HG03103 (cell line): ENCODE measurements around the gene SLCO3A1.

Source experiments
- ATAC-seq: cut with Tn5 transposase; IDR thresholded peaks from one replicate; pipeline ENCODE4 v1.9.1; 2021; ENCODE audit warnings: low read depth; ENCODE audit not compliant: unreplicated experiment

SLCO3A1 gene

DNA sequence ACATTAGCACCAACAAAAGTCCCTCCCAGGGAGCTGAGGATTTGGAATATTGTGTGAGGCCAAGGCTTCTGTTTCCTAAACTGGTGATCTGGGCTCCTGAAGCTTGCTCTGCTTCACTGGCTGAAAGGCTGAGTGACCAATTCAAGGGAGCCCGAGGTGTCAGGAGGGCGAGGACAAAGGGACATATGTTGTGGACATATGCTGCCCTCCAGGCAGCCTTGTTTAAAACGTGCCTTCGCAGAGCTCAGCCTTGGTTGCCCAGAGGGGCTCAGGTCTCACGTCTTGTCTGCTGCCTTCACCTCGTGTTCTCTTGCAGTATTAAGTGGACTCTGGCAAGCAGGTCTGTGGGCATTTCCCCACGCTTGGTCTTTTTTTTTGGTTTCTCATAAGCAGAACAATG, 7.0 kb downstream of the SLCO3A1 start:
- no peak for ATAC-seq

DNA sequence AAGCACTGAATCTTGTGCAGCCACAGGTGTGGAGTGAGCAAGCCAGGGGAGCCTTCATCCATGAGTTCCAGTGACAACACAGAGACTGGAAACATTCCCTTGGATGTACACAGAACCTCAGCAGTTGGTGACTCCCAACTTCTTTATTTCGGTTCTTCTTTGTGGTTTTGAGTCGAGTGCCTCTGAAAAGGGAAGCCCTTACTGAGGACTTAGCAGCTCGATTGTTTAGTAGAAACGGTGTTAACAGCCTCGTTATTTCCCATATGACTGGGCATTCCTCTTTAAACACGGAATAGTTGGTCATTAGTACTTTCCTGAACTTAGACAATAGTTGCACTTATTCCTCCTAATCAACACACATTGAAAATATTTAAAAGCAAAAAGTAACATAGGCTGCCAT, 7.7 kb downstream of the SLCO3A1 start:
- ATAC-seq, result no peak

GRCh38 chr15:91862891-91863504, 9.5 kb downstream of the SLCO3A1 start:
- no peak for ATAC-seq

DNA sequence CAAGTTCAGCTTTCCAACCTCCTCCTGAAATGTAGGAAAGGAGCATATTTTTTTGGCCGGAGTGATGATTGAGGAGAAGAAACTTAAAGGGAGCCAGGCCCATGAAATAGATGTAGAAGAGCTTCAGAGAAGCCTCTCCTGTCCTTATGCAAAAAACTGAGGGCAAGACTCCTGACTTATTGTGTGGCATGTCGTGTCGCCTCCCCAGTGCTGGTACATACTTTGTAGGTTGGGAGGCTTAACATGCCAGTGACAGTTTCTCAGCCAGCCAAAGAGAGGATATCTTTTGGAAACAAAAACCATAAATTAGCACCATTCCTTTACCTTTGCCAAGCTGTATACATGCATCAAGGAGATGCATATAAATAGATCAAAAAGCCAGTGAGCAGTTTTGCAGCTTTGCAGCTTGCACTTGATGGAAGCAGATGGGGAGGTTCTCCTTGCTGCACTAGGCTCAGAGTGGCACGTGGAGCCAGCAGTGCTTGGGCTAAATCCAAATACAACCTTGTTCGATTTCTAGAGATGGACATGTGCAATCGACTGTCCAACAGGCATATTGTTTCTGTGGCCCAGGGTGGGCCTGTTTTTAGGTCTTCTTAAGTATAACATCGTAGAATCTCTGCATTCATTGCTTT, 10.2 kb downstream of the SLCO3A1 start:
- ATAC-seq, result no peak

GRCh38 chr15:91864664-91865063, 11.2 kb downstream of the SLCO3A1 start:
- peak; percentile 51 for ATAC-seq

GRCh38 chr15:91865486-91865885, 12.0 kb downstream of the SLCO3A1 start:
- no peak for ATAC-seq

DNA sequence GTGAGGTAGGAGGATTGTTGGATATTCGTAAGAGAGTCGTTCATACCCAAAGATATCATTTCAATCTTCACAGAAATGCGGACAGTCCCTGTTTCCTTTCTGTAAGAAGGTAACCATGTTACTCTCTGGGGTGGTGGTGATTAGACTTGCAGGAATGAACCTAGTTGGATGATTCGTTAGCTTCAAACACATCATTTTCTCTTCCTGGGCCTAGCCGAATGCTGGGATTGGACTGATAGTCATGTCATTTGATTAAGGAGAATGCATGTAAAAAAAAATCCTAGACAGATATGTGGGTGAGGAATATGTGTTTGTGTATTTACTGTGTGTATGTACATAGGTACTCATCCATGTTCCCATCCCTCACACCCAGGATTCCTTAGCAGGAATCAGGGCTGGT, 12.4 kb downstream of the SLCO3A1 start:
- ATAC-seq, result no peak

DNA sequence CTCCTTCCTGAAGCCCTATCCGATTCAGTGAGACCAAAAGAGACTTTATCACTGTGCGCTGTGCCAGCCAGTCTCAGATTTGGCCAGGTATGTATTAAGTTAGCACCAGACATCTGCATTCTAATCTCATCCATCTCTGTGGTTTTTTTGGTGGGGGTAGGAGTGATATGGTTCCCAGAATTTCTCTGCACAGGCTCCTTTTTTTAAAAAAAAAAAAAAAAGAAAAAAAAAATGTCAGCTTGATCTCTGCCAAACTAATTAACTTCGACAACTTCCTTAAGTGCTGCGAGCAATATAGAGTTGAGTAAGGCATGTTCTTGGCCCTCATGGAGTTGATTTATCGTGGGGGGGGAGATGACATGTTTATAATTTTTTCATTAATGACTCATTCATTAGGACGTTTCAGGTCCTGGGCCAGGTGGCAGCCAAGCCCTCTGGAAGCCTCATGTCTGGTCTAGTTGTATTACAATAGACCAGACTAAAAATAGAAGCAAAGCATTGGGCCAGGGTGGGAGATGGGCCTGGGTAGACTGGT, 12.9 kb downstream of the SLCO3A1 start:
- no peak for ATAC-seq

DNA sequence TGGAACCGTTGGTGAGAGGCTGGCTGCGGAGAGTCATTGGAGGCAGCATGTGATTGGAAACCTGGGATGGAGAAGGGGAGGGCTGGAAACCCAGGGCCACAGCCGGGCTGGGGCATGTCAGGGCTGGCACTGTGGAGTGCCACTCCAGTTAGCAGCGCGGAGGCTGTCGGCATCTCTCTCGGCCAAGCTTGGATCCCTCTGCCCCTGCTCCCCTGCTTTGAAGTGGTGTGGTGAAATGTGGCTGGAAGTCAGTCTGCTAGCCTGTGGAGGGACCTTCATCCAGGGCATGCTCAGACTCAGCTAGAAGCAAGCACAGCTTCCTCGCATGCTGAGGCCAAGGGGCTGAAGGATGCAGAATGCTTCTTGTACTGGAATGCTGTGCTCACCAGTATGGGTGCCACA, 13.5 kb downstream of the SLCO3A1 start:
- ATAC-seq, result no peak

DNA sequence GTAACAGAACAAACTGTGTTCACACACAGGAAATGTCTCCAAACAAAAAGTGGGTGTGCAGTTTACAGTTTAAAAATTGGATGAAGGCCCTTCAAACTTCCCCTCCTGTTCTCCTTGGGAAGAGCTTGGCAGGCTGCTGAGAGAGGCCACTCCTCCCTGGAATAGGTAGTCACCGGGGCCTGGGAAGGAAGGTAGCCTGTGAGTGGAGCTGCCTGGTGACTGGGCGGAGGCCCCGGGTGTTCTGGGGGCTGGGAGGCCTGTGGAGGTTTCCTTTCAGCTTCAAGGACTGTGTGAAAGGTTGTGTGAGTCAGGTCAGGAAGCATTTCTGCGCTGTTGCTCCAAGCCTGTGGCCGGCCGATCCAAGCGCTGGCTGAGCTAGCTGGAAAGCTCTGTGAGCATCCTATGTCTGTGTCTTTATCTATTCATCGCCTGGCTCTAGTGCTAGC, 14.1 kb downstream of the SLCO3A1 start:
- ATAC-seq, result no peak

DNA sequence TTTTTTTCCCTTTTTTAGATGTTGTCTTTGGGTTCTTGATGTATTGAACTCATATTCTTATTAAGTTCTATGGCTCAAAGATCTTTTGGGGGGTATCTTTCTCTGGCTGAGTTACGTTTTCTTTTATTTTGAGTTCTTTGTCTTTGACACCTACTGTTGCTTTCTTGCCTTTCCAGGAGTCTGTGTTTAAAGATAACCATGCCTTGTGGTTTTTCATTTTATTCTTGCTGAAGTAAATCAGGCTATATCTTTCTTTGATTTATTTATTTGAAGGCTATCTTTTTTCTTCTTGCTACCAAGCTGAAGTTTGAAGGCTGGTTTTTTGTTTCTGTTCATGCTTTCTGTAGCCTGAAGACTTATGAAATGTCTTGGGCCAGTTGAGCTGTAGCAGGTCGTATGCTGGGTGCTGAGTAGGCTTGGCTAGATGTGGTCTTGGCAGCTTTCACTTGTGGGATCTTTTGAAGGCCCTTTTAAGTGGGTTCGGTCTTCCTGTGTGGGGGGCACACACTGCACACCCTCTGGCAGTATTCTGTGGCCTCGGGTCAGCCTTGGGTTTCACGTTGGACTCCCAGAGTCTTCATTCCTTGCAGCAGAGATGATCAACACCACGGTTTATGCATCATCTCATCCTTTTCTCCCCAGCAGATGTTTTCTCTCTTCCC, 17.5 kb downstream of the SLCO3A1 start:
- no peak for ATAC-seq

DNA sequence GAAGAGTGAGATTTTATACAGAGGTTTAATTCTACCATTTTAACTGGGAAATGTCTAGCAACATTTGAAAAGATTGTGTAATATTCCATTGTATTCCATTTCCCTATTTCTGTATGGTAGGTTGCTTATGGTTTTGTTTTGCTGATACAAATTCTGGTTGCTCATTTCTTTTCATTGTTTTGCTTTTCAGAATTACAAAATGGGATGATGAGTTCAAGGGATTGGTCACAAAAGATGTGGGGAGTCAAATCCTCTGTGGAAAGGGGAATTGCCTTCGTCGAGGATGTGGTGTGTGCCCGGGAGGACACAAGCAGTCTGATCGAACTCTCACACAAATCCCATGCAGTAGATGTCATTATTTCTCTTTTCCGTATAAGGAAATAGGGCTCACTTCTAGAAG, 18.3 kb downstream of the SLCO3A1 start:
- ATAC-seq, result no peak

GRCh38 chr15:91872356-91873137, 19.0 kb downstream of the SLCO3A1 start:
- ATAC-seq, result no peak

- ATAC-seq, result no peak
Measured at GRCh38 chr15:91873138-91873536, 19.6 kb downstream of the SLCO3A1 start.

GRCh38 chr15:91874171-91874570, 20.7 kb downstream of the SLCO3A1 start:
- ATAC-seq, result no peak

- ATAC-seq, result no peak
Measured at GRCh38 chr15:91874992-91875660, 21.6 kb downstream of the SLCO3A1 start.

DNA sequence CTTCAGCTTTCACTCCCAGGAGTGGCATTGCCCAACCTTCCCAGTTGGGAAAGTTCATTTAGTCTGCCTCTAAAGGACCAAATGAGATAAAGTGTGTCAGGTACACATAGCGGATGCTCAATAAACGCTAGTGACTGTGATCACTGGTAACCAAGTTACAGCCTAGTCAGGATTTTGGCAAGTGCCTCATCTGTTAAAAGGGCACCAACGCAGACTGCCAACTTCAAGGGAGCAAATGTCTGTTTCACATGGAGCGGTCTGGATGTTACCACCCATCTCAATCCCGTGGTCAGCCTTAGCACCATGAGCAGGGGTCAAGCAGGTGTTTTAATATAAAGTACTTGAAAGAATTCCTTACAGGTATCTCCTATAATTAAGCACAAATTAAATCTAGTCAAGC, 22.7 kb downstream of the SLCO3A1 start:
- no peak for ATAC-seq

- no peak for ATAC-seq
Measured at GRCh38 chr15:91878319-91878870, 24.9 kb downstream of the SLCO3A1 start.

GRCh38 chr15:91879158-91879557, 25.6 kb downstream of the SLCO3A1 start:
- ATAC-seq, result no peak

GRCh38 chr15:91880373-91880772, 26.9 kb downstream of the SLCO3A1 start:
- no peak for ATAC-seq
